IPS DF 4.7 (cell line): ENCODE data around the gene C1orf232.
A peak's percentile ranks its signal among the peaks of the same experiment; 100 is the strongest.

ENCODE experiments used
- DNase-seq: peaks from one replicate; pipeline ENCODE4 v3.0.0-alpha.2; 2013; ENCODE audit warnings: low spot score; ENCODE audit errors: extremely low read depth

C1orf232 gene

DNA sequence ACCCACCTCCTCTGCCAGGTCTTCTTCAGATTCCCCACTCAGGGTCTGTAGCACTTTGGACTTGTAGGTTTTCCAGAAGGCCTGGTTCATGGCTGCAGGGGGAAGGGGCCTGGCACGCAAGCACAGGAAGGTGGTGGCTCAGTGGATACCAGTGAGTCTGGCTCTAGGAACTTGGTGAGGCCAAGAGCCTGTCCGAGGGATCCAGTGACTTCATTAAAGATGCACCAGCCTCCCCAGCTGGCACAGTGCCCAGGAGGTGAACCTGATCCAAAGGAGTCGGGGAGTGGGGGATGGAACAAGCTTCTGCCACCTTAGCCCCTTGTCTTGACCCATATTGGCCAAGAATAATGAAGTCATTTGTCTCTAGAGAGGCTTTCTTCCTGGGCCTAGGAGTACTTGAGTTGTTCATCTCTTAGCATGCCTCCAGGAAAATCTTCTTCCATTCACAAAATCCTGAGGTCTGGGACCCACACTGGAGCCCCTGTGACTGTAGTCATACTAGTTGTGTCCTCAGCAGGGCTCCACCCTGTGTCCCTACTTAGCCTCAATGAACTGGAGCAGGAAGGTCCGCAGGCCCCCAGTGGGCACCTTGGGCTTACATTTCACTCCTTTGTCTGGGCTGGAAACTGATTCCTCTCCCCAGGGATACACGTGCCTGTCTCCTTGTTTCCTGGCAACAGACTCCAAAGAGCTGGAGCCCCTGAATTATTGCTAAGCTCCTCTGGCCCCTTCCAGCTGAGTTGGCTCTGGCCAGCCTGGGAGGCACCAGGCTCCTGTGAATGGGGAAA is at the start of gene C1orf232:
TSS of gene C1orf232 (minus strand) at position 554 of the 788 bp plus-strand sequence. CDS start at position 90, 464 bp downstream.
- no peak for DNase-seq

DNA sequence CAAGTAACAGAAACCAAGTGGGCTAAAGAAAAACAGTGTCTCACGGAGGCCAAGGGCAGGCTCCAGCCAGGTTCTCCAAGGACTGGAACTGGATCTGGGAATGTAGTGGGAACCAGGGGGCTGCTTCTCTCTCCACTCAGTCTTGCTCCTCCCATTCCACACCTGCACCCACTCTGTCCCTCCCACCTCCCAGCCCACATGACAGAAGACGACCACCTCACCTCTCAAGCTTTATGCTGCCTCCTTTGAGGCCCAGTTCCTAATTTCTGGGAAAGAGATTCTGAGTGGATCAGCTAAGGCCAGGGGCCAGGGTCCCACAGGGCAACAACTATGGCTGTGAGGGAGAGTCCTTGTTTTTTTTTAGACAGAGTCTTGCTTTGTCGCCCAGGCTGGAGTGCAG is 46.5 kb upstream of the C1orf232 start:
- DNase-seq: no peak

DNA sequence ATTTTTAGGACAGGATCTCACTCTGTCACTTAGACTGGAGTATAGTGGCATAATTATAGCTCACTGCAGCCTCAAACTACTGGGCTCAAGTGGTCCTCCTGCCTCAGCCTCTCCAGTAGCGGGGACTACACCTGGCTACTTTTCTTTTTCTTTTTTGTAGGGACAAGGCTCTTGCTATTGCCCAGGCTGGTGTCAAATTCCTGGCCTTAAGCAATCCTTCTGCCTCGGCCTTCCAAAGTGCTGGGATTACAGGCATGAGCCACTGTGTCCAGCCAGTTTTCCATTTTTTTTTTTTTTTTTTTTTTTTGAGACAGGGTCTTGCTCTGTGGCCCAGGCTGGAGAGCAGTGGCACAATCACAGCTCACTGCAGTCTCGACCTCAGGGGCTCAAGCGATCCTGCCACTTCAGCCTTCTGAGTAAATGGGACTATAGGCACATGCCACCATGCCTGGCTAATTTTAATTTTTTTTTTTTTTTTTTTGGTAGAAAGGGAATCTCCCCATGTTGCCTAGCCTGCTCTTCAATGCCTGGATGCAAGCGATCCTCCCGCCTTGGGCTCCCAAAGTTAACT is 44.7 kb upstream of the C1orf232 start:
- no peak for DNase-seq

DNA sequence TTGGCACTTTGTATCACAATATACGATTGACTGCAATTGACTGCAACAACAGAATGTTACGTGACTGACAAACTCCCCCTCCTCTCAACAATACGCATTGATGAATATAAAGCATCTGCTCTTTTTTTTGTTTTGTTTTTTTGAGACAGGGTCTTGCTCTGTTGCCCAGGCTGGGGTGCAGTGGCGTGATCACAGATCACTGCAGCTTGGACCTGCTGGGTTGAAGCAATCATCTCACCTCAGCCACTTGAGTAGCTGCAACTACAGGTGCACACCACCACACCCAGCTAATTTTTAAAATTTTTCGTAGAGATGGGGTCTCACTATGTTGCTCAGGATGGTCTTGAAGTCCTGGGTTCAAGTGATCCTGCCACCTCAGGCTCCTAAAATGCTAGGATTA is 44.0 kb upstream of the C1orf232 start:
- DNase-seq: no peak

DNA sequence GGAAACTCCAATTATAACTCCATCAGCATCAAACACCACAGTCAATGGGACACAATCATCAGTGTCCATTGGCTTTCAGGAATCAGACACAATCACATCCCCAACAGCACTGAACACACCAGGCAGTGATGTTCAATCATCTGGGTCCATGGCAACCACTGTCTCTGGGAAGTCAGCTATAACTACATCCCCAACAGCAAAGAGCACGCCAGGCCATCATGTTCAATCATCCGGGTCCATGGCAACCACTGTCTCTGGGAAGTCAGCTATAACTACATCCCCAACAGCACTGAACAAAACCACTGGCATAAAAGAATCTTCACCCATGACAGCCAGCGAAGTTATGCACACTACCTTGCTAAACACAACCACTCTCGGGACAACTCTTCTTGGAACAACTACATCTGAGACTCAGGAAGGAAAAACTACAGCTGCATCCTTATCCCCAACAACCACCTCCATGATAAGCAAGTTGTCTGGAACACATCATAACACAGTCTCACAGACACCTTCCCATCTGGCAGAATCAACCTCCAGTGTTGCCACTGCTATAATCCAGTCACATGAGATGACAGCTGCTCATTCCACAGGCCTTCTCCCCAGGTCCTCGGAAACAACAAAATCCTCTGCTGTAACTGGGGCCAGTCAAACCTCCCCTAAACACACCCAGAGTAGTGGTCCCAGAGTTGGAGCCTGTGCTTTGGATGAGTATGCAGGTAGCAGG is 41.5 kb upstream of the C1orf232 start:
- no peak for DNase-seq

DNA sequence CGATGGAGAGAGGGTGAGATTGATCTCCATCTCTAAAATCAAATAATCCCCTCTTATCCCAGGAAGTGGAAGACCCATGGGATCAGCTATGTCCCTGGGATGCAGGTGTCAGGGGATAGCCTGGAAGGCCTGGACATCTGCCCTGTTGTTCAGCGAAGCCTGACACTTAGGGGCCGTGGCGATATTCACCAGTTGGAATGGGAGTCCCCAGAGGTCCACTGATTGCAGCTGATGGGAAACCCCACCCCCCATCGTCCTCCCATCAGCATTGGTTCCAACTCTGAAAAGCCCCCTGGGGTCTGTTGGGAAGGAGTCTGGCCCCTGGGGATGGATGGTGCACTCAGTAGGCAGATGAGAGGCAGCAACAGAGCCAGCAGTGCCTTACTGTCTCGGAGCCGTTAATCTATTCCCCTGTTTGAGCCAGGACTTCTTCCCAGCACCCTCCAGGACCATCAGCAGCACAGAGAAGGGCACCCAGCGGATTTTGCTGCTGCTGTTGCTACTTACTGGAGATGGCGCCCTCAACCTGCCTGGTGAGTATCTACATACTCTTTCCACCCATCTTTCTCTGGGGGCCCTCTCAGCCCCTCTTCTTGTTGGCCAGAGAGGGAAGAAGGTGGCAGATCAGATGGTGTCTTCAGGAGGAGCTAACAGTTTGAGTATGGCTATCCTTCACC is 35.0 kb upstream of the C1orf232 start:
- DNase-seq: no peak

DNA sequence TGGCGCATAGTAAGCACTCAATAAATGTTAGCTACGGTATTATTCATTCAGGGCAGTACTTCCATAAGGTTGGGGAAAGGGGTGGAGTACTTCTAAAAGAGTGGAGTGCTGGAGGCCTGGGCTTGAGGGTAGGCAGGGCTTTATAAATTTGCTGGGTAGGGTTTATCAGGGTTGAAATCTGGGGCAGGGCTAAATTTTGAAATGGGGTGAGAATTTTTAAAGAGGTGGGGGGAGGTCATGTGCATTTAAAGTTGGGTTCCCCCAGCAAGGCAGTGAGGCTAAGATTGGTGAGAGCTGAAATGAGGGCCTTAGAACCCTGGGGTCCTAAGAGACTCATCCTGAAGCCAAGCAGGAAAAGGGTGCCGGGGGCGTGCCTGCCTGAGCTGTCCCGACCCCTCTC is 31.6 kb upstream of the C1orf232 start:
- DNase-seq: no peak

DNA sequence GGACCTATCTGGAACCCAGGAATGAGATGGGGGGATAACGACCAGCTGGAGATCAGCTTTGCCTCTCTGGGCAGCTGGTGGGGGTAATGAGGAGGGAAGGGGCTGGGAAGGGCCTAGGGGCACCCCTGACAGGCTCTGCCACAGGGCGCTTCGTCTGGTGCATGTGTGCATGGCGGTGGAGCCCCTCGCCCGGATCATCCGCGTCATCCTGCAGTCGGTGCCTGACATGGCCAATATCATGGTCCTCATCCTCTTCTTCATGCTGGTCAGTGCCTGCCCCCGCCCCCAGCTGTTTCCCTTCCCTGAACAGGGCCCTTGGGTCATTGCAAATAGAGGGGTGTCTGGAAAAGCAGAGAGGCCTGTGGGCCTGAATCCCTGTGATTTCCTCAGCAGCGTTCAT is 29.1 kb upstream of the C1orf232 start:
- DNase-seq: no peak

DNA sequence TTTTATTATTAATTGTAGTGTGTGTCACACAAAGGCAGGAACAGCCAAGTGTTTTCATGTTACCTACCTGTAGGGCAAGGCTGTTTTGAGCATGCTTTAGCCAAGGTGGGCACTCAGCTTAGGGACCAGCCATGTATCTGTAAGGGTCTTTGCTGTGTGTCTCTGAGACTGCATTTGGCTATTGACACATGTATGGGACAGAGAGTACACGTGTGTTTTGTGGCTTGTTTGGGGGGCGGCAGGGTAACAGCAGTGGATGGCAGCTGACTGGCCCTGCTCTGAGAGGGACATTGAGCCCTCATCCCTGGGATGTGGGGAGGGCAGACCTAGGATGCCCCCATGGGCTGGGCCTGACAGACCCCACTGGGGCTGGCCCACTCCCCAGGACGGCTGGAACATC is 28.5 kb upstream of the C1orf232 start:
- DNase-seq: no peak

DNA sequence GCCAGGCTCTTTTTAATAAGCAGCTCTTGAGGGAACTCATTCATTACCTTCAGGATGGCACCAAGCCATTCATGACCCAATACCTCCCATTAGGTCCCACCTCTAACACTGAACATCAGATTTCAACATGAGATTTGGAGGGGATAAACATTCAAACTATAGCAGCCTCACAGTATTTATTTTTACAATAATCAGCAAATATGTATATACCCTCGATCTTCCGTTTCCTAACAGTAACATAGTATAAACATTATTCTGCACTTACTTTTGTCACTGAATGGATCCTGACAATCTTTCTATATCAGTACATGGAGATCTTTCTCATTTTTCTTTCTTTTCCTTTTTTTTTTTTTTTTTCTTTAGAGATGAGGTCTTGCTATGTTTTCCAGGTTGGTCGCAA is 27.0 kb upstream of the C1orf232 start:
- no peak for DNase-seq

DNA sequence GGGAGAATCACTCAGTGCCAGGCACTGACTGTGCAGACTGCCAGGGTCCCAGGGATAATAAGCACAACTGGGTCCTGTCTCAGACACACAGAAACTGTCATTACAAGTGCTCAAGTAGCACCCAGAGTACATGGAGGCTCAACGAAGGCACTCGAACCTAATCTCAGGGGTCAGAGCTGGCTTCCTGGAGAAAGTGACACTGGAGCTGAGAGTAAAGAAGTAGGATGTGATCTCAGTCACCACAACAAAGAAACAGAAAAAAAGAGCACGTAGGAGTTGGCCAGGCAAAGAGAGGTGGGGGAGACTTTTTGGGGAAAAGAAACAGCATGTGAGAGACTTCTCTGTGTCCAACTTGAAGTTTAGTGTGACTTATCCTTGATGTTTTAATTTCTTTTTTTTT is 23.0 kb upstream of the C1orf232 start:
- DNase-seq: no peak

DNA sequence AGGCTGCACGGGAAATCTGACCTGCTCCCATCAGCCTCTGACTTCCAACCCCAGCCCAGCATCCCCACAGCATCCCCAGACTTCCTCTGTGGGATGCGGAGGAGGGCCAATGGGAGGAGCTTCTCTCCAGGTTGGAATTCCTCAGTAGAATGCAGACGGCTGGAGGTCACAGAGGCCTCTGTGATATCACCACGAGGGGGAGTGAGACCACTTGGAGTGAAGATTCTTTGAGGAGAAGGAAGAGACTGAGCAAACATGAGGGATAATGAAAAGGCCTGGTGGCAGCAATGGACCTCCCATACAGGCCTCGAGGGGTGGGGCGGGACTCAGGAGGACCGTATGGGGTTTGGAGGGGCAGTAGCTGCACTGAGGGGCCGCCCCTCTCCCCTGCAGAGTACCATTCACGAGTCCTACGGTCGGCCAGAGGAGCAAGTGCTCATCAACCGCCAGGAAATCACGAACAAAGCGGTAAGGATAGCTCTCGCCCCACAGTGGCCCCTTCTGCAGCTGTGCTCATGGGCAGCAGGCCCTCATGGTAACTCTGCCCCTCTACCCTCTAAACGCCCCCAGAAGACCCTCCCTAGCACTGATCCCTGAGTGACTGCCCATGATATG is 21.7 kb upstream of the C1orf232 start, which contains the start of gene CATSPER4:
TSS of gene CATSPER4 (plus strand) at position 230 of the 615 bp plus-strand sequence. CDS start at position 256, 26 bp downstream.
- peak; percentile 87 for DNase-seq

DNA sequence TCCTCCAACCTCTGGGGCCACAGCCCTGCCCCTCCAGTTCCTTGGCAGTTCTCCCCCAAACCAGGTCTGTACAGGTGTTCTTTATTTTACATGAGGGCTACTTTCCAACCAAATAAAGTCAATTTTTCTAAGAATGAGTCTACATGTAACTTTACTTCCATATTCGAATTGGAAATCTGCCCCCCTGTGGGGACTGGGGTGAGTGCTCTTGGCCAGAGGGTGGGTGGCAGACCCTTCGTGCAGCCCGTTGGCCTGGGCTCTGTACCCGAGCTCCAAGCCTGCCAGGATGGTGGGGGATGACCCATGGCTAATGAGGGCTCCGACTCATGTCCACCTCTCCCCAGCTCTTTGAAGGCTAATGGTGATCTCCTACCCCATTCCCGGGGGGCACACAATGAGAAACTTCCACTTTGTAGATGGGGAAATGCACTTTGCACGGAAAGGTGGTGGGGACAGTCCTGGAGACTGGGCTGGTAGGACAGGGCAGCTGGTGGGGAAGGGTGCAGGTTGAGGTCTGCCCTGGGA is 21.1 kb upstream of the C1orf232 start:
- no peak for DNase-seq

DNA sequence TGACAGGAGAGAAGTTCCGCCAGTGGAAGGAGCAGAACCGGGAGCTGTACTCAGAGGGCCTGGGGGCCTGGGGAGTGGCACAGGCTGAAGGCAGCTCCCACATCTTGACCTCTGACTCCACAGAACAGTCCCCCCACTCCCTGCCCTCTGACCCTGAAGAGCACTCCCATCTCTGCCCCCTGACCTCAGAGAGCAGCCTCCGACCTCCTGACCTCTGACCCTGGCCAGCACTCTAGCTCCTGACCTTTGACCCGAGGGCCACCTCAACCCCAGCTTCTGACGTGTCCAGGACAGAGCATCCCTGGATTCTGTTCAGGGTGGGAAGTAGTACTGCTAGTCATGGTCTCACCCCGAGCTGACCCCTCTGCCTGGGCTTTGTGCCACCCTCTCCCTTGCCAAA is 20.6 kb upstream of the C1orf232 start:
- DNase-seq: no peak

DNA sequence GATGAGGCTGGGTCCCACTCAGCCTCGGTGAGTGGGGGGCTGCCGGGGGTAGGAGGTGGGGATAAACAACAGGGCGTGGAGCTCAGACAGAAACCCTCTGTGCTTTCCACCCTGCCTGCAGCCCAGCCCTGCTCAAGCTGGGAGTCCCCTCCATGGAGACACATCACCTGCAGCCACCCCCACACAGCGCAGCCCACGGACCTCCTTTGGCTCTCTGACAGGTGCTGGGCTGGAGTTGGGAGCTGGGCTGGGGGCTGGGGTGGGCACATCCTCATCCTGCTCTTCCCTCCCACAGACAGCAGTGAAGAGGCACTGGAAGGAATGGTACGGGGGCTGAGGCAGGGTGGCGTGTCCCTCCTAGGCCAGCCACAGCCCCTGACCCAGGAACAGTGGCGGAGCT is 19.7 kb upstream of the C1orf232 start:
- no peak for DNase-seq

DNA sequence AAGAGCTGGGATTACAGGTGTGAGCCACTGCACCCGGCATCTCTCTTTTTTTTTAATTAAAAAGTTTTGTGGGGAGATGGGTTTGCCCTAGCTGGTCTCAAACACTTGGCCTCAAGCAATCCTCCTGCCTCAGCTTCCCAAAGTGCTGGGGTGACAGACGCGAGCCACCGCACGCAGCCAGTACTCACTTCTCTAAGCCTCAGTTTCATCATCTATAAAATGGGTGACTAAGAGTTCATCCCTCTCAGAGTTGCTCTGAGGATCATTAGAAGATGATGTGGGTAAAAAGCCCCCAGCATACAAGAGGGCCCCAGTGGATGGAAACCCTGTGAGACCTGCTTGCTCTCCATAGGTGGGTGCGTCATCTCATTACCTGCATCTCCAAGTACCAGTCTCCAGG is 19.1 kb upstream of the C1orf232 start:
- DNase-seq: no peak

DNA sequence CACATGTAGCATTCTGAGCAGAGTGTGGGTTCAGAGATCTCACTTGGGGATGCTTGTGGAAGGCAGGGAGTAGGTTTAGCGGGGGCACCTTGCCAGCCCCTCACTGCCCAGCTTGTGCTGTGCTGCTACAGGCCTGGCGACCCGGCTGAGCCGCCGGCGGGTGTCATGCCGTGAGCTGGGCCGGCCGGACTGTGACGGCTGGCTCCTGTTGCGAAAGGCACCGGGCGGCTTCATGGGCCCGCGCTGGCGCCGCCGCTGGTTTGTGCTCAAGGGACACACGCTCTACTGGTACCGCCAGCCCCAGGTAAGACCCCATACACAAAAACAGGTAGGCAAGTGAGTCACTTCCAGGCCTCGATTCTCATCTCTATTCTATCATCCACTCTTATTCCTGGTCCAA is 16.1 kb upstream of the C1orf232 start:
- no peak for DNase-seq

DNA sequence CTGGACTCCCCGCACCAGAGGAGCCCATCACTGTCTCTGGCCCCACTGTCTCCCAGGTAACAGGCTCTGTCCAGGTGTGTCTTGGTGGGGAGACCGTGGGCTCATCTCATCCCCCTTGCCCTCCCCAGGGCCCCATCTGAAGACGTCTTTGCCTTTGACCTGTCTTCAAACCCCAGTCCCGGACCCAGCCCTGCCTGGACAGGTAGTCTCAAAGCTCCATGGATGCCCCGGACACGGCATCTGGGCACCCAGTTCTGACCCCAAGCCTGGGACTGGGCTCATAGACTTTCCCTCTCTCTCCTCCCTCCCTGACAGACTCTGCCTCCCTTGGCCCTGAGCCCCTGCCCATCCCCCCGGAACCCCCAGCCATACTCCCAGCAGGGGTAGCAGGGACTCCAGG is 15.3 kb upstream of the C1orf232 start:
- DNase-seq: no peak

DNA sequence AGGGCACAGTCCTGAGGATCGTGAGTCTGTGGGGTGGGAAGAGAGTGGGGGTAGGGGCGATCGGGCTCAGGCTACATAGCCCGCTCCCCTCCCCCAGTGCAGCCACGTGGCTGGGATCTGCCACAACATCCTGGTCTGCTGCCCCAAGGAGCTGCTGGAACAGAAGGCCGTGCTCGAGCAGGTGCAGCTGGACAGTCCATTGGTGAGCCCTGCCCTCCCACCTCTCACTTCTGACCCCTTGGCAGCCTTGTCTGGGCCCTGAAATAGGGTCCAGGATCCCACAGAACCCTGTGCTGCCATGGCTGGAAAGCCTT is 13.6 kb upstream of the C1orf232 start:
- no peak for DNase-seq

DNA sequence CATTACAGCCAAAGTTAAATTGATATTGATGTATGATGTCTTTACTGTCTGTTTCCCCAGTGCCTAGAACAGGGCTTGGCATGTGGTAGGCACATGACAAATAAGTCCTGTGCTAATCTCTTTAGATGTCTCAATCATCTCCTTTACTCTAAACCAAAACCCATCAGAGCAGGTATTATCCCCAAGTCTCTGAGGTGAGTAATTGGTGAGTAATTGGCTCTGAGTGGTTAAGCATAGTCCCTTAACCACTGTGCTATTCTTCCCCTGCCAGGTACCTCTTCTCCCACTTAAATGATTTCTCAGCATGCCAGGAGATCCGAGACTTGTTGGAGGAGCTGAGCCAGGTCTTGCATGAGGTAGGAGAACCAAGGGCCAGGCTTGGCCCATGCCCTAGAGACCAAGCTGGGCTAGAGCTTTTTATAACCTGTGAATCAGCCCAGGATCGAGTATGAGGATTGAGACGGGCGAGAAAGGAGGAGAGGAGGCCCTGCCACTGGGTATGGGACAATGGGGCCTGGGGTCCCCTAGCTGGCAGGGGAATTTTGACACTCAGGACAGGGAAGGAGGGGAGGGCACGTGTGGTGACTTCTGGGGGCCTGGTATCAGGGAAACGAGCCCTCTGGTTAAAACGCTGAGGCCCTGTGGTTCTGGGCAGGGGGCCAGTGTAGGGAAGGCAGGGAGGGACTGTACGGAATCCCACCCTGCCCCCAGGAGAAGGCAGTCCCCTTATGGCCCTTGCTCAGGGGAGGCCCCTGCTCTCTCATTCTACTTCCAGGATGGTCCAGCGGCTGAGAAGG is 13.0 kb upstream of the C1orf232 start:
- no peak for DNase-seq
